ENCODE results near the gene HIF3A.

Gene HIF3A

GRCh38 chr19:46356149-46357055 lies 59.6 kb downstream of the HIF3A start:
- no peak for TF ChIP-seq MYC (IDR thresholded peaks at IDR 0.05; ENCODE audit: low read depth, low read length)
- H3K4me3 ChIP-seq (ENCODE audit: low read depth, low read length): no peak overlapping the region
- no peak for DNase-seq (ENCODE audit: low read depth)

- TF ChIP-seq CTCF (IDR thresholded peaks at IDR 0.05; ENCODE audit: low read depth, low read length) (no peak), POLR2A (IDR thresholded peaks at IDR 0.05; ENCODE audit: extremely low read depth, insufficient read length) (no peak), MAX (IDR thresholded peaks at IDR 0.05; ENCODE audit: low read depth, low read length) (no peak), MYC (IDR thresholded peaks at IDR 0.05; ENCODE audit: low read depth, low read length) (no peak)
- H3K4me3 ChIP-seq (ENCODE audit: low read depth, low read length): no peak overlapping the region
- no peak for DNase-seq (ENCODE audit: low read depth)
Observed at GRCh38 chr19:46357846-46358583, 61.2 kb downstream of the HIF3A start.

DNA sequence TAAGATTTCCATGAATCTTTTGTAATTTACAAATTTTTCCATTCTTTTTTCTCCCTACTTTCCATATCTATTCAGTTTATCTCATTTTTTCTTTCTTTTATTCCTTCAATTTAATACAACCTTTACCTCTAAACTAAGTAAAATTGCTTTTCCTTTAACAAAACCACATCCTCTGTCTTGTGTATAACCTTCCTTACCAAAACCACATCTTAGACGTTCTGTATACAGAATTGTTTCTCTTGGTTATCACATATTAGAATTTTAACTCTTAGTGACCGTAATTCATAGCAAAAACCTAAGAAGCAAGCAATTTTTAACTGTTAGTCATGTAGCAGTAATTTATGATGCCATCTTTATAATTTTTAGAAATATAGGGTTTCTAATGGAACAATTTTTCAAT lies 65.1 kb downstream of the HIF3A start:
- no peak for DNase-seq (ENCODE audit: low read depth)
- TF ChIP-seq POLR2A (IDR thresholded peaks at IDR 0.05; ENCODE audit: extremely low read depth, insufficient read length) (no peak), MYC (IDR thresholded peaks at IDR 0.05; ENCODE audit: low read depth, low read length) (no peak), MAX (IDR thresholded peaks at IDR 0.05; ENCODE audit: low read depth, low read length) (no peak), CTCF (IDR thresholded peaks at IDR 0.05; ENCODE audit: low read depth, low read length) (no peak)
- H3K4me3 ChIP-seq (ENCODE audit: low read depth, low read length): no peak overlapping the region

GRCh38 chr19:46364359-46364758 lies 67.5 kb downstream of the HIF3A start:
- H3K4me3 ChIP-seq (ENCODE audit: low read depth, low read length): no peak overlapping the region
- TF ChIP-seq MAX (IDR thresholded peaks at IDR 0.05; ENCODE audit: low read depth, low read length) (no peak), MYC (IDR thresholded peaks at IDR 0.05; ENCODE audit: low read depth, low read length) (no peak), POLR2A (IDR thresholded peaks at IDR 0.05; ENCODE audit: extremely low read depth, insufficient read length) (no peak), CTCF (IDR thresholded peaks at IDR 0.05; ENCODE audit: low read depth, low read length) (no peak)
- DNase-seq (ENCODE audit: low read depth): no peak

DNA sequence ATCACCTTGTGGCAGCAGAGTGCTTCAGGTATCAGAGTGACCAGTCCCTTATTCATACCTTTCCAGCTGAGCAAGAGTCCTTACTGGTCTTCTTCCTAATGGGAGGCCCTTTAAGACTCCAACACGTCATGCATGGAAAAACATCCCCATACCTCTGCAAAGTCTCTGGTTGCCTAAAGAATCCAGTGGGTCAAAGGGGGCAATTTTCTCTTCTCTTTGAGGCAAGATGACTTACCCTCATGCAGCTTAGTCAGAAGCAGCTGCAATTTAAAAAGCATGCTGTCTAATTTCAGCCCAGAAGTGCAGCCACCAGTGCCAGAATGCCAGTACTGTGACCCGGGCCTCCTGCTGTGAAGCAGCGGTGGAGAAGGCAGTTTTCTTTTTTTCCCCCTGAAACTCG lies 68.7 kb downstream of the HIF3A start:
- no peak overlapping the region for H3K4me3 ChIP-seq (ENCODE audit: low read depth, low read length)
- TF ChIP-seq CTCF (IDR thresholded peaks at IDR 0.05; ENCODE audit: low read depth, low read length) (no peak), MAX (IDR thresholded peaks at IDR 0.05; ENCODE audit: low read depth, low read length) (no peak), MYC (IDR thresholded peaks at IDR 0.05; ENCODE audit: low read depth, low read length) (no peak), POLR2A (IDR thresholded peaks at IDR 0.05; ENCODE audit: extremely low read depth, insufficient read length) (no peak)
- no peak for DNase-seq (ENCODE audit: low read depth)

- no peak overlapping the region for H3K4me3 ChIP-seq (ENCODE audit: low read depth, low read length)
- TF ChIP-seq MYC (IDR thresholded peaks at IDR 0.05; ENCODE audit: low read depth, low read length): no peak
- no peak for TF ChIP-seq POLR2A (IDR thresholded peaks at IDR 0.05; ENCODE audit: extremely low read depth, insufficient read length)
- TF ChIP-seq MAX (IDR thresholded peaks at IDR 0.05; ENCODE audit: low read depth, low read length): no peak
- no peak for TF ChIP-seq CTCF (IDR thresholded peaks at IDR 0.05; ENCODE audit: low read depth, low read length)
- DNase-seq (ENCODE audit: low read depth): no peak
Observed at GRCh38 chr19:46366620-46367292, 69.9 kb downstream of the HIF3A start.

Data from NB4 (cell line).